Natural killer cell (primary cell): ENCODE data around the gene TEPSIN. TPM values are rescaled to one million over a fixed set of nuclear protein-coding genes. Genes with fewer than 3 reads are reported as not detected.
A peak's percentile ranks its signal among the peaks of the same experiment; 100 is the strongest.

Experiments used
- ATAC-seq, 3 donors: fragments of 150-1000 bp in 2 of 3; fragments of 200-7000 bp in 1 of 3; cut with Tn5 transposase; 1 replicate in 1 of 3; 2 replicates in 2 of 3; pipeline ENCODE4 v1.10.0; 2021; ENCODE audit warnings: mild to moderate bottlenecking in 2 of 3, moderate library complexity in 2 of 3
- DNase-seq, 2 donors: peaks; one replicate each; pipeline versions ENCODE4 v3.0.0 to v3.0.0-alpha.2; 2013 to 2021; ENCODE audit warnings: mixed read lengths in 1 of 2
- H3K27ac ChIP-seq: one replicate; pipeline ENCODE4 v1.5.1; 2013; ENCODE audit warnings: mild to moderate bottlenecking, low read length
- H3K27me3 ChIP-seq: one replicate; pipeline ENCODE4 v1.6.1; 2013; ENCODE audit warnings: low read length; ENCODE audit not compliant: control insufficient read depth, insufficient read depth
- H3K36me3 ChIP-seq: one replicate; pipeline ENCODE4 v1.6.1; 2013; ENCODE audit warnings: low read length; ENCODE audit not compliant: control insufficient read depth, insufficient read depth
- H3K4me1 ChIP-seq: one replicate; pipeline ENCODE4 v1.6.1; 2013; ENCODE audit warnings: low read length; ENCODE audit not compliant: control insufficient read depth, insufficient read depth
- H3K4me3 ChIP-seq: one replicate; pipeline ENCODE4 v1.5.1; 2013; ENCODE audit warnings: low read length
- H3K9me3 ChIP-seq: one replicate; pipeline ENCODE4 v1.6.1; 2013; ENCODE audit warnings: low read length; ENCODE audit not compliant: control insufficient read depth, insufficient read depth
- H3K27ac Mint-ChIP-seq, 2 donors: one replicate each; pipeline ENCODE4 v1.8.0; 2022; ENCODE audit warnings: mild to moderate bottlenecking in 2 of 2, mixed read lengths in 2 of 2, moderate library complexity in 1 of 2
- H3K27me3 Mint-ChIP-seq, 2 donors: one replicate each; pipeline ENCODE4 v1.8.0; 2022; ENCODE audit warnings: low read depth in 2 of 2, mixed read lengths in 2 of 2
- H3K36me3 Mint-ChIP-seq: one replicate; pipeline ENCODE4 v1.8.0; 2022; ENCODE audit warnings: mixed read lengths
- H3K4me1 Mint-ChIP-seq, 2 donors: one replicate each; pipeline ENCODE4 v1.8.0; 2022; ENCODE audit warnings: mixed read lengths in 2 of 2
- H3K4me3 Mint-ChIP-seq: one replicate; pipeline ENCODE4 v1.8.0; 2022; ENCODE audit warnings: mild to moderate bottlenecking, moderate library complexity, mixed read lengths
- H3K9me3 Mint-ChIP-seq, 2 donors: one replicate each; pipeline ENCODE4 v1.8.0; 2022; ENCODE audit warnings: mixed read lengths in 2 of 2
- CTCF ChIP-seq: fragments of 200-600 bp; IDR thresholded peaks from one replicate; pipeline ENCODE4 v1.8.0; 2022; ENCODE audit warnings: antibody characterized with exemption
- WGBS: methylation state at CpG from one replicate; pipeline ENCODE4 v1.1.7; 2013; ENCODE audit warnings: missing lambda C conversion rate; ENCODE audit not compliant: insufficient coverage; 5-methylcytosine and 5-hydroxymethylcytosine counted together
- intact Hi-C: fragments of 100-400 bp; cut with micrococcal nuclease; formaldehyde crosslinking; loops from one replicate; pipeline ENCODE4 v1.14.2; 2022
- total RNA-seq, 4 donors: library from RNA; stranded (reverse); fragments of 120-200 nt in 1 of 4; gene quantifications; one replicate each; pipeline versions ENCODE4 v1.2.3 to v1.2.4, GENCODE V29; 2013 to 2022

Gene TEPSIN
- total RNA-seq, 3 donors from 2014 or later (not counting 1 experiment from before 2014, with no cell fraction given) = 89.8 to 137 (median 126) TPM

- Mint-ChIP-seq H3K4me1 (peaks cover 25 to 28% of the 10 kb centered on the region in 2 donors), H3K36me3 (no peaks in the 10 kb centered on the region), H3K9me3 (no peaks in the 10 kb centered on the region), H3K4me3 (no peak overlapping the region), H3K27ac (no peak overlapping the region), H3K27me3 (no peaks in the 10 kb centered on the region)
- no peak for TF ChIP-seq CTCF
- no peak overlapping the region for H3K27ac ChIP-seq
- H3K27me3 ChIP-seq = no peaks in the 10 kb centered on the region
- 96% methylated on average over 15 of the region's 15 CpGs for WGBS
- H3K4me3 ChIP-seq = no peak overlapping the region
- DNase-seq = peak in 1 of 2 donors; percentile 40
- intact Hi-C loops = loop anchor here (10.0 kb wide), 1 partner anchor 215 kb away; the partner anchor contains the start of gene BAIAP2
- H3K9me3 ChIP-seq = no peaks in the 10 kb centered on the region
- no peak for ATAC-seq
- H3K36me3 ChIP-seq = peaks cover 35% of the 10 kb centered on the region
- H3K4me1 ChIP-seq = peaks cover 21% of the 10 kb centered on the region
Measured at GRCh38 chr17:81249223-81250040, 10.6 kb upstream of the TEPSIN start.

- H3K36me3 Mint-ChIP-seq = no peaks in the 10 kb centered on the region
- H3K27ac Mint-ChIP-seq = no peak overlapping the region
- peaks cover 20 to 23% of the 10 kb centered on the region in 2 donors for H3K4me1 Mint-ChIP-seq
- ATAC-seq (no peak), DNase-seq (no peak)
- intact Hi-C loops = loop anchor here (10.0 kb wide), 1 partner anchor 214 kb away; the partner anchor contains the start of gene BAIAP2
- Histone ChIP-seq H3K9me3 (no peaks in the 10 kb centered on the region), H3K27me3 (no peaks in the 10 kb centered on the region), H3K4me1 (peaks cover 21% of the 10 kb centered on the region), H3K4me3 (no peak overlapping the region), H3K36me3 (peaks cover 32% of the 10 kb centered on the region), H3K27ac (no peak overlapping the region)
- no peak for TF ChIP-seq CTCF
- H3K9me3 Mint-ChIP-seq = no peaks in the 10 kb centered on the region
- WGBS = 87% methylated on average over 16 of the region's 16 CpGs
- H3K27me3 Mint-ChIP-seq = no peaks in the 10 kb centered on the region
- no peak overlapping the region for H3K4me3 Mint-ChIP-seq
Measured at GRCh38 chr17:81248649-81249048, 9.8 kb upstream of the TEPSIN start.

- Histone ChIP-seq H3K27ac (no peak overlapping the region), H3K9me3 (no peaks in the 10 kb centered on the region), H3K4me1 (peaks cover 17% of the 10 kb centered on the region), H3K4me3 (no peak overlapping the region), H3K27me3 (no peaks in the 10 kb centered on the region), H3K36me3 (peaks cover 26% of the 10 kb centered on the region)
- Mint-ChIP-seq H3K36me3 (no peaks in the 10 kb centered on the region), H3K27me3 (no peaks in the 10 kb centered on the region), H3K4me3 (no peak overlapping the region), H3K9me3 (no peaks in the 10 kb centered on the region), H3K27ac (no peak overlapping the region), H3K4me1 (peaks cover 10 to 14% of the 10 kb centered on the region in 2 donors)
- ATAC-seq (no peak), DNase-seq (no peak)
- TF ChIP-seq CTCF = no peak
- 99% methylated on average over 14 of the region's 15 CpGs for WGBS
- intact Hi-C loops = loop anchor here (10.0 kb wide), 1 partner anchor 213 kb away; the partner anchor contains the start of gene BAIAP2
Measured at GRCh38 chr17:81247339-81247990, 8.6 kb upstream of the TEPSIN start.
